GM13977 (cell line): ENCODE results near the gene MIOS.

Source experiments
- DNase-seq: peaks from one replicate; pipeline ENCODE4 v3.0.0; 2012; ENCODE audit warnings: low spot score
- in situ Hi-C: fragments of 300-500 bp; cut with MboI; formaldehyde crosslinking; loops from one replicate; pipeline ENCODE4 v1.12.0; 2022; ENCODE audit warnings: low sequenced_read_pairs, low pct_unique_long_range_greater_than_20kb, mixed read lengths, inconsistent platforms; ENCODE audit not compliant: unreplicated experiment
- TF ChIP-seq, protein P1 (sequence below): IDR thresholded peaks from 2 replicates; pipeline ENCODE4 v1.5.1; 2012; ENCODE audit warnings: mild to moderate bottlenecking, control low read depth; ENCODE audit not compliant: insufficient read depth; ENCODE audit errors: extremely low read depth, missing control alignments

MIOS gene

DNA sequence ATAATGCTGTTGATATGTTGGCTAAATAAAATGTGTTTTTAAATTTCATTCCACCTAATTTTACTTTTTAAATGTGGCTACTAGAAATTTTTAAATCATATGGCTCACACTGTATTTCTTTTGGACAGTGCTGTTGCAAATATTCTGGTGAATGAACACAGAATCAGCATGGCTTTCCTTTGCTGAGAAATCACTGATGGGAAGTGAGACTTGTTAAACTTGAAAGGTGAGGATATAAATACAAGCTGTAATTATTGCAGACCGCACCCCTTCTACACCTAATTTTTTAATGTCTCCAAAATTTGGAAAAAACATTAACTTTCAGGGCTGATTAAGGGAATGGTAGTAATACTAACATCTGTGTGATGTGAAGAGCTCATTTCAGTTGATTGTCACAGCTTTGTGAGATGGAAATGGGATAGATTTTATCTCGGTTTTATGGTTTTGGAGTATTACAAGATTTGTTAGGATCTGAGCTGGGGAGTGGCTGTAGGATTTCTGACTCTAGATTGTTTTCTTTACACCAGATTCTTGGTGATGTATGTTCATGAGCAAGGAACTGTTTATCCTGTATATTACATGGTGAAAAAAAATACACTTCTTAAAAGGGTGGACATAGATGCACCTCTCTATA is 1.3 kb downstream of the MIOS start:
- DNase-seq, result peak; percentile 37
- TF ChIP-seq, protein P1, sequence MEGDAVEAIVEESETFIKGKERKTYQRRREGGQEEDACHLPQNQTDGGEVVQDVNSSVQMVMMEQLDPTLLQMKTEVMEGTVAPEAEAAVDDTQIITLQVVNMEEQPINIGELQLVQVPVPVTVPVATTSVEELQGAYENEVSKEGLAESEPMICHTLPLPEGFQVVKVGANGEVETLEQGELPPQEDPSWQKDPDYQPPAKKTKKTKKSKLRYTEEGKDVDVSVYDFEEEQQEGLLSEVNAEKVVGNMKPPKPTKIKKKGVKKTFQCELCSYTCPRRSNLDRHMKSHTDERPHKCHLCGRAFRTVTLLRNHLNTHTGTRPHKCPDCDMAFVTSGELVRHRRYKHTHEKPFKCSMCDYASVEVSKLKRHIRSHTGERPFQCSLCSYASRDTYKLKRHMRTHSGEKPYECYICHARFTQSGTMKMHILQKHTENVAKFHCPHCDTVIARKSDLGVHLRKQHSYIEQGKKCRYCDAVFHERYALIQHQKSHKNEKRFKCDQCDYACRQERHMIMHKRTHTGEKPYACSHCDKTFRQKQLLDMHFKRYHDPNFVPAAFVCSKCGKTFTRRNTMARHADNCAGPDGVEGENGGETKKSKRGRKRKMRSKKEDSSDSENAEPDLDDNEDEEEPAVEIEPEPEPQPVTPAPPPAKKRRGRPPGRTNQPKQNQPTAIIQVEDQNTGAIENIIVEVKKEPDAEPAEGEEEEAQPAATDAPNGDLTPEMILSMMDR, result no peak
- in situ Hi-C loops, result loop anchor here (10.0 kb wide), 1 partner anchor 313 kb away; no protein-coding TSS in a partner anchor

DNA sequence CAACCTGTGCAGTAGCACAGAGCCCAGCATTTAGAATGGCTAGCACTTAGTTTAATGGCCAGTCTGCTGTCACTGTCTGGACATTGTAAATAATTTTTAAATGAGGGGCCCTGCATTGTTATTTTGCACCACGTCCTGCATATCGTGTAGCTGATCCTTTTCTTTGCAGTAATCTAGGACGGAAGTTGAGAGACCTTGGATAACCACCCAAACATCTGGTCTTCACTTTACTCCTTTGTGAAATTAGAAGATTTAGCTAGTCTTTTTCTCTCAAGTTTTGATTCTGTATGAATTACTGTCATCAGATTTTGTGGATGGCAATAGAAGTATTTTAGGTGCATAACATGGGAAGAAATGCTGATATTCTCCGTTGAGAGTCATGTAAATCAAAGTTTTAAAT is 1.9 kb downstream of the MIOS start:
- TF ChIP-seq, protein P1, result no peak
- DNase-seq, result no peak
- in situ Hi-C loops, result loop anchor here (10.0 kb wide), 1 partner anchor 314 kb away; no protein-coding TSS in a partner anchor

- DNase-seq, result peak; percentile 79
- in situ Hi-C loops, result loop anchor here (10.0 kb wide), 1 partner anchor 314 kb away; no protein-coding TSS in a partner anchor
- TF ChIP-seq, protein P1, result no peak
These were observed 2.4 kb downstream of the MIOS start for GRCh38 chr7:7569081-7569527.

- in situ Hi-C loops, result loop anchor here (10.0 kb wide), 1 partner anchor 315 kb away; no protein-coding TSS in a partner anchor
- TF ChIP-seq, protein P1, result no peak
- peak; percentile 20 for DNase-seq
These were observed 2.9 kb downstream of the MIOS start for GRCh38 chr7:7569615-7570014.

DNA sequence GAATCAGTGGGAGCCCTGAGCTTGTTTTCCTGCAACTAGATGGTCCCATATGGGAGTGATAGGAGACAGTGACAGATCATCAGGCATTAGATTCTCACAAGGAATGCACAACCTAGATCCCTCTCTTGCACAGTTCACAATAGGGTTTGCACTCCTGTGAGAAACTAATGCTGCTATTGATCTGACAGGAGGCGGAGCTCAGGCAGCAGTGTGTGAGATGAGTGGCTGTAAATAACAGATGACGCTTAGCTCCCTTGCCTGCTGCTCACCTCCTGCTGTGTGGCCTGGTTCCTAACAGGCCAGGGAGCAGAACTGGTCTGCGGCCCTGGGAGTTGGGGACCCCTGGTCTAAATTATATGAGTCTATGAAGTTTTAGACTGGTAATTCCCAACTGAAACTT is 3.9 kb downstream of the MIOS start:
- no peak for DNase-seq
- TF ChIP-seq, protein P1, result no peak
- in situ Hi-C loops, result no loop called here

DNA sequence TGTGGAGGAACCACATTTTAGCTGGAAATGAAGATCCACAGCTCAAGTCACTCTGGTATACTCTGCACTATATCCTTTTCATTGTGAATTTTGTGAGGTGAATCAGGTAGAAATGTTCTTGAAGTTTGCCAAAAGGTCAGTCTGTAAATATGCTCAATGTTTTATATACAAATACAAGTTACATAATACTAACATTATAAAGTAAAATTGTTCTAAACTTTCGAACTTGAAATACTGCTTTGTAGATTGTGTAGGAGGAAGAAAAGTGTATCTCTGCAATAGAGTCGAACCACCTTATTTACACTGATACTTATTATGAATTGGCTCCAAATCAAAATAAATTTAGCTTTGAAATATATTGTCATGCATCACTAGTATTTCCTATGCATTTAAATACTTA is 7.0 kb downstream of the MIOS start:
- in situ Hi-C loops, result no loop called here
- TF ChIP-seq, protein P1, result no peak
- DNase-seq, result no peak

DNA sequence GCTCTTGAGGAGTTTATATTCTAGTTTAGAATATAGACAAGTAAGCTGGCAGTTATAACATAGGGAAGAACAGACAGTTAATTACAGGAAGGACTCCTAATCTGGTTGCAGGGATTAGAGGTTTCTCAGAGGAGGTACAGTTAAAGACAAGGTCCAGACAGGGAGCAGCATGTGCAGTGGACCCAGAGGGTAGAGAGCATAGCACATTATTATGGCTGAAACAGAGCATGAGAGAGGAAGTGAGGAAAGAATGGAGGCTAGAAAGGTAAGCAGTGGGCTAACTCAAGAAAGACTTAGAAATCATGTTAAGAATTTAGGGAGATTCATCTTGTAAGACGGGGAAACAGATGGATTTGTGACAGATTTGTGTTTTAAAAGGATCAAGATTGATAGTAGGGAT is 9.7 kb downstream of the MIOS start:
- in situ Hi-C loops, result no loop called here
- no peak for DNase-seq
- TF ChIP-seq, protein P1, result no peak
